HG02870 (cell line): ENCODE data around the gene TTC38.

Experiments used
- ATAC-seq: cut with Tn5 transposase; IDR thresholded peaks from one replicate; pipeline ENCODE4 v1.9.1; 2021; ENCODE audit warnings: mild to moderate bottlenecking, moderate library complexity; ENCODE audit not compliant: unreplicated experiment

TTC38 gene

DNA sequence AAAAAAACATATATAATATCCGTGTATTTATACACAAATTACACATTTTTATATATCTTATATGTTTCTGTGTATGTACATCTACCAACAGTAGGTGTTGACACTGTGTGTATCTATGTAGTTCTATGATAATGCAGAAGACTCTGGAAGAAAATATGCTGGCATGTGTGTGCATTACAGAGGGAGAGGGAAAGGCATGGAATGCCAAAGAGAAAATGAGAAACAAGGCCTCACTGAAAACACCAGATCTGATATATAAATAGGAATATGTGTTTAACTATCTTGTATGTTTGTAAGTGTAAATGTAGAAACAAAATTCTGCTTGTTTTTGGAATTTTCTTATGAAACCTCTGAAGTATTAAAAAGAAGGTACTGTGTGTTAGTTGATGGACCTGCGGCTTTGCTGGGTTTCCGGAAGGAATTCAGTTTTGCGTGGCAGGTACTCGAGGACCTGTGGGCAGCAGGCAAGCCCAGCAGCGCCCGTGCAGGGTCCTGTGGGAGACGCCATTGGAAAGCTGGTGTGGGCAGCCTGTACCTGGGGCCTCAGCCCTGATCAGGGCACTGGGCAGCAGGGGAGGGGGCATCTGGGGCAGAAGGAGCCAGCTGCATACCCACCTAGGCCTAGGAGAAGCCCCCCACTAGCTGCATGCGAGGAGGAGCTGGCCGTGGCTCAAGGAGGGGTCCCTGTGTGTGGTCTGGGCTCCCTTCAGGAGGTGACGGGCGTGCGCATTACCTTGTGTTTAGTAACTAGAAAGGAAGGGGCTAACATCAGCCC is 60.1 kb downstream of the TTC38 start:
- ATAC-seq, result no peak

DNA sequence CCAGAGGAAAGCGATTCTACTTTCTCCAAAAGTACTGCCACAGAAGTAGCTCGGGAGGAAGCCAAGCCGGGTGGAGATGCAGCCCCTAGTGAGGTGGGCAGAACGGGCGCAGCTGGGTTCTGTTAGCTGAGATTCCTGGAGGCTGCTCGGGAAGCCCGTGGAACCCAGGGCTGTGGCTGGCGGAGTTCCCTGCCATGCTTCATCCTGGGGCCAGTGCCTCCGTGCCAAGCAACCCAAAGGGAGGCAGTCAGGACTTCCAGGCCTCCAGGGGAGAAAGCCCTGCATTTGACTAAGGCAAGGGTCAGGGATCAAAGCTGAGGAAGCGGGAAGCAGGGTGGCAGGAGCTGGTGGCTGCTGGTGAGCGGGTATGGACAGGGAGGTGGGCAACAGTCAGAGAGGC is 61.0 kb downstream of the TTC38 start:
- no peak for ATAC-seq

DNA sequence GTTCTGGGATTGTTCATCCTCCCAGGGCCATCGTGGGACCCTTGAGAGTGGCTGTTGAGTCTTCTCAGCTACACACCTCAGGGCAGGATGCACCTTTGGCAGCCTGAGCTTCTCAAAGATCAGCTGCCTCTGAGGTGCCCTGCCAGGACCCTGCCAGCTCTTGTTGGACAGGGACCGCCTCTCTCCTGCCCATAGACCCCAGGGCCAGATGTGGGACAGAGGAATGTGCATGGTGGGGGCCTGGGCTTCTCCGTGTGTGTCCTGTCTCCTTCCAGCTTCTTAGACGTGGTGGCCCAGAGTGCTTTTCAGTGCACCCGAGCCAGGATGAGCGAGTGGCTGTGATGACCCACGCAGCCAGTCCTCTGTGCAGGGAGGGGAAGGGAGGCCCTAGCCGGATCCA is 61.8 kb downstream of the TTC38 start:
- ATAC-seq, result no peak

DNA sequence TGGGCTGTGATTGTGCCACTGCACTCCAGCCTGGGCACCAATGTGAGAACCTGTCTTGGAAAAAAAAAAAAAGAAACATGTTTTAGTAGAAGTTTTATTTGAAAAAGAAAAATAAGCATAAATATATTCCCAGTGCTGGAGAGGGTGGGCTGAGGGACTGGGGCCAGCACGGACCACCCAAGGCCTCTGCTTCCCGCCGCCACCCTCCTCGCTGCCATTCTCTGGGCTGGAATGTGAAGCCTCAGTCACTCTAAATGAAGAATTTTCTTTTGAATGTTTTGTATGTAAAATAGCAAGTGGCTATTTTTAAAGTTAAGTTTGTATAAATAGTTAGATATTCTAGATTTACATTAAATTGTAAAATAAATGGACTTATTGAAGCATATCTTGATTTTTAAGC is 62.6 kb downstream of the TTC38 start:
- ATAC-seq, result no peak

DNA sequence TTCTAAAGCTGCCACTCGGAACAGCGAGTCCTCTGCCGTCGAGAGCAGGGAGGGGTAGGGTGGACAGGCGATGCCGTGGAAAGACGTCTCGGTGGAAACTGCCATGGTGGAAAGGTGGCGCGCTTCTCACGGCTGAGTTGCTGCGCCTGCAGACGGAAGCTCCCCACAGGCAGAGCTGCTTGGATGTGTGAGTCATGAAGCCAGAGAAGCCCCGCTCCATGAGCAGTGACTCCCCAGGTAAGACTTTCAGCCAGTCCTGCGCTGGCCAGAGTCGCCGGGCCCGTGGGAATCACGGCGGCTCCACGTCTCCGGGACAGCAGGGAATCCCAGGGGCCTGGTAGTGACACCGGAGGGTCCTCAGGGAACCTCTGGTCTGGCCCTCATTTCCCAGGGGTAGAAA is 63.7 kb downstream of the TTC38 start:
- no peak for ATAC-seq

DNA sequence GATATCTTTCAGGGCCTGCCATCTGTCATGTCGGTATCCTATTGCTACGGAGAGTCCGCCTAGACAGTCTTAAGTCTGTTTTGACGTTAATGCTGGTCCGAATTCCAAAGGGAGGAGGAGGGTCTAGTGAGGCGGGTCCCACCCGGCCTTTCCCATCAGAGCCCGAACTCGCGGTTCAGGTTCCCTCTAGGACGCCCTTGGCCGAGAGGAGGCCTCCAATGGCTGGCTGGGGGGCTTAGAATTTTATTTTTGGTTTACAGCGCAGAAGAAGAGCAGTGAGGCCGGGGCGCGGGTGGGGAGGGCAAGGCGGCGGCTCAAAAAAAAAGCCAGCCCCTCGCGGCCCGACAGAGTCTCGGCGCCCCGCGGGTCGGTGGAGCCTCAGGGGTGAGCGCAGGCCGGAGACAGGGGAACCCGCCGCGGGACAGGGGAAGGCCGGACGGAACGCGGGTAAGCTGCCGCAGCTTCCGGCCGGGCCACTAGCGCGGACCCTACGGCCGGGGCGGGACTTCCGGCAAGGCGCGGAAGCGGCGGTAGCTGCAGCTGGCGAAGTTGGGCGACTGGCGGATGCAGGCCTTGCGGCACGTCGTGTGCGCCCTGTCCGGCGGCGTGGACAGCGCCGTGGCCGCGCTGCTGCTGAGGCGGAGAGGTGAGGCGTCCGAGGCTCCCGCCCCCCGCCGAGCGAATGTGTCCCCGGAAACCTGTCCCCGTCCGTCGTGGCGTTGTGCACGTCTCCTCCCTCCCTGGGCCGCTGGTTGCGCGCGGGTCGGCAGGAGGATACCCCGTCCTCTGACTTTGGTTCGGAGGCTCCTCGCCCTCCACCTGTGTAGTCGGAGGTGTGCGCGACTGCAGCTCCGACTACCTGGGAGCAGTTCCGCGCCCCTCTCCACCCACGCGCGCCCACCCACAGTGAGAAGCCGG is 67.7 kb downstream of the TTC38 start, which contains the start of gene TRMU:
Gene TRMU, plus strand, starts transcription at position 514 of the 918 bp plus-strand sequence. Its CDS starts 51 bp downstream, at position 565.
- ATAC-seq, result peak; percentile 81

DNA sequence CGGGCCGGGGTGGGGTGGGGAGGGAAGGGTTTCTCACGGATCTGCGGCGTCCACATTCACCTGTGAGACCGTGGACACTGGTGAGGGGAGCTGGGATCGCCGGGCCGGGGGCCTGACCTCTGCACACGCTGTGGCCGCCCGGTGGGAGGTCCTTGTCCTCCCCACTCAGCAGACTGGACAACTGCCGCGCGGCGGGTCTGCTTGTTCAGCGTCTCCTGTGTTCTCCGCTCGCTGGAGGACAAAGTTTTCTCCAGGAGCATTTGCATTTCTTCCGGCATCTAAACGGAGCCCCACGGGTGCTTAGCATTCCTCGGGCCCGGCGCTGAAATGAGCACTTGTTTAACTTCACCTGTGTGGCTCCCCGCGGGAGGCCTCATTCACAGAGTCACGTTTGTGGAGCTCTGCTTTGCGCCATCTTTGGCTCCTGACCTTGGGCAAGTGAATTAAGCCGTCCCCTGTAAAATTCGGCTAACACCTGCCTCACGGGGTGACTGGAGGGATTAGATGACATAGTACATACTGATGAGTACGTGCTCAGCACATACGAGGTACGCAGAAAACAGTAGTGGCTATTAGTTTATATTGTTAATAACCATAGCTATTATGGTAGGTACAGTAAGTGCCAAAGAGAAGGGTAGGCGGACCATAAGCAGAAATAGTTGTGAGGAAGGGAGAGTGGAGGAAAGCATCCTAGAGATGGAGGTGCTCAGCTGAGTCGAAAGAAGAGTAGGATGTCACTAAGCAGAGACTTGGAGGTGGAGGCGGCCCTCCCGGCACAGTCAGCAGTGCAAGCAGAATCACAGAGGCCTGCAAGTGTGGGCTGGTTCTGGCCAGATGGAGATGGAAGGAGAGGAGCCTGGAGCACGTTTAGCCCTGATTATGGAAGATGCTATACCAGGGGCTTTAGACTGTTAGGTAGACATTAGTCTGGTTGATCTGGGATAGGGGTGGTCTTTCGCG is 68.6 kb downstream of the TTC38 start:
- ATAC-seq, result no peak

DNA sequence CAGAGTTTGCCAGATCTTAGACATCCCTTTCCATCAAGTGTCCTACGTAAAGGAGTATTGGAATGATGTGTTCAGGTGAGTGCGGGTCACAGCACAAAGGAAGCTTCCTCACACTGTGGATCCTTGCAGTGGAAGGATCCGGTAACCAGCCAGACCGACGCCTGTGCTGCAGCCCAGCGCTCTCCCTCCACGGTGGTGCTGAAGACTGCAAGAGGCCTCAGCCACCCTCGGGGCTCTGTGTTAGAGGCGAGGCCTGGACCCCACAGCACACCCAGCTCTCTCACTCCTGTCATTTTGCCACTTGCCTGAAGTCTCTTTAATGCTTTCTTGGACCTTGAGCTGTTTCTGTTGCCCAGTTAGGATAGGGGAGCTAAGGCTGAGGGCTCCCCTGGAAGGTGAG is 70.1 kb downstream of the TTC38 start:
- ATAC-seq, result no peak

DNA sequence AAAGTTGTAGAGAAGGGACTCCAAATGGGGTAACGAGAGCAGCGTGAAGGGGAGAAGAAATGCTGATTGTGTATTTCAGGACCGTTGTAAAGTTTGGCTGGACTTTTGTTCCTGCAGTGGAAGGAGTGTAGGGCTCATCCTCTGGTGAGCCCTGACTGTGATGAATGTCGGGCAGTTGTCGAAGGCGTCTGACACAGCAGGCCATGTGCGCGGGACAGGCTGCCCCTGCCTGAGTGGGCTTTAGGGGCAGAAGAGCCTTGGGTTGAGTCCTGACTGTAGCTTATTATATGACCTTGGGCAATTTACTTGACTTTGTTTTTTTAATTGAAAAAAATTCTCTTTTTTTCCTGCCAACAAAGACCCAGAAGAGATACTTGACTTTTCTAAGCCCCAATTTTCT is 70.8 kb downstream of the TTC38 start:
- ATAC-seq, result no peak

DNA sequence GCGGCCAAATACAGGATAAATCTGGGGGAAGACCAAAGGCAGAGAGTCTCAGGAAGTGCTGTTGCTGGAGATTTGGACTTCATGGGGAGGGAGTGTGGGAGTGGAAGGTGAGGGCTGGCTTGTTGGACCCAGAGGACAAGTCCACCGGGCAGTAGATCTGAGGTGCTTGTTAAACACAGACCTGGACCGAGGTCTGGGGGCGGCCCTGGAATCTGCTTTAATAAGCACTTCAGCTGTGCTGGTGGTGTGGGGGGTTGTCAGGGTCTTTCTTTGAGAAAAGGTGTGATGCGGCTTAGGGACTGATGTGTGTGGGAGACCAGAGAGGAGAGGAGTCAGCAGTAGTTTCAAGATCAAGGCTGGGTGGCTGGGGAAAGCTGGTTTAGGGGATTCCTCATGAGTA is 72.1 kb downstream of the TTC38 start:
- ATAC-seq, result no peak

DNA sequence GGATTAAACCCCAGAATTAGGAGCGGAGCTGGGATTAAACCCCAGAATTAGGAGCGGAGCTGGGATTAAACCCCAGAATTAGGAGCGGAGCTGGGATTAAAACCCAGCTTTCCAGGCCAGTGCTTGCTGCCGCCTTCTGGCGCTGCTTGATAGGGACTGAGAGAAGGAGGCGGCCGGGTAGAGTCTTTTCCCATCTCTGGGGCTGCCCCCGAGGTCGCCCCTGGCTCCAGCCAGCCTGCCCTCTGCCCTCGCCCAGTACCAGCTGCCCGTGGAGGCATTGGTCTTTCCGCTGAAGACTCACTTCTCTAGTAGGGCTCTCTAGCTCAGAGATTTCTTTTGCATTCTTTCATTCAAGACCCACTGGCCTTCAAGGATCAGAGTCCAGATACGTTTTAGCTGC is 72.9 kb downstream of the TTC38 start:
- ATAC-seq, result no peak
